HCT116 (cell line): Measurements from ENCODE around the gene BORCS5. TPM values are rescaled to one million over a fixed set of nuclear protein-coding genes. Genes with fewer than 3 reads are reported as not detected.

Experiments used
- ATAC-seq: fragments of 200-7000 bp; cut with Tn5 transposase; 2 replicates; pipeline ENCODE4 v1.9.1; 2020; ENCODE audit warnings: mild to moderate bottlenecking, moderate library complexity
- BruUV-seq: library from RNA; stranded (reverse); fragments of 400-500 nt; replicated peaks from 2 replicates; lab custom pipeline; 2021; lab: Mats Ljungman, UMichigan
- CTCF ChIA-PET: fragments of 300-600 bp; sonication (Branson Sonifier 250); formaldehyde crosslinking; loops from one replicate; lab custom pipeline; 2021; ENCODE audit warnings: antibody characterized with exemption; lab: Charles Lee
- POLR2A ChIA-PET: fragments of 300-600, 350-600 bp; sonication (Branson Sonifier 250); formaldehyde crosslinking; loops from one replicate; lab custom pipeline; 2021; ENCODE audit warnings: antibody characterized with exemption; lab: Charles Lee
- RAD21 ChIA-PET, 2 experiments: fragments of 300-600 bp; sonication (Branson Sonifier 250); formaldehyde crosslinking; loops; one replicate each; lab custom pipeline; 2023; ENCODE audit warnings: low total read pairs in 2 of 2; ENCODE audit not compliant: uncharacterized antibody in 2 of 2, unreplicated experiment in 2 of 2, low non-redundant PET in 1 of 2; lab: Charles Lee
- DNase-seq: peaks from one replicate; pipeline ENCODE4 v3.0.0-alpha.2; 2010; ENCODE audit warnings: low read depth, low spot score
- H2AFZ ChIP-seq: fragments of 200-600 bp; shearing (Covaris generic), sonication (generic); 2 replicates; pipeline ENCODE4 v1.6.1; 2017; ENCODE audit warnings: low read depth, mixed run types, mixed read lengths, antibody characterized with exemption, low read length; ENCODE audit not compliant: poor library complexity, severe bottlenecking
- H3K27ac ChIP-seq: 2 replicates; pipeline ENCODE4 v1.5.1; 2012; ENCODE audit warnings: low read depth, low read length
- H3K27me3 ChIP-seq: fragments of 200-600 bp; sonication (generic); 2 replicates; pipeline ENCODE4 v1.6.1; 2016; ENCODE audit warnings: mixed run types, low read length, mixed read lengths; ENCODE audit not compliant: insufficient read depth
- H3K36me3 ChIP-seq, 2 experiments: fragments of 200-500 bp in 1 of 2; fragments of 200-600 bp in 1 of 2; sonication (Bioruptor generic) in 1 of 2; sonication (generic) in 1 of 2; 2 replicates each; pipeline versions ENCODE4 v1.5.1 to v1.6.1; 2014 to 2016; ENCODE audit warnings: low read length in 2 of 2, inconsistent platforms in 1 of 2, mixed read lengths in 1 of 2, mixed run types in 1 of 2; ENCODE audit not compliant: insufficient read depth in 2 of 2, control insufficient read depth in 1 of 2
- H3K4me1 ChIP-seq, 2 experiments: fragments of 200-600 bp in 1 of 2; sonication (generic) in 1 of 2; 2 replicates each; pipeline versions ENCODE4 v1.5.1 to v1.6.1; 2012 to 2017; ENCODE audit warnings: low read length in 2 of 2, inconsistent platforms in 1 of 2, mild to moderate bottlenecking in 1 of 2, mixed read lengths in 1 of 2, mixed run types in 1 of 2, moderate library complexity in 1 of 2; ENCODE audit not compliant: insufficient read depth in 2 of 2, control insufficient read depth in 1 of 2
- H3K4me2 ChIP-seq: fragments of 200-600 bp; sonication (generic); 2 replicates; pipeline ENCODE4 v1.6.1; 2017; ENCODE audit warnings: mixed run types, low read length, mixed read lengths
- H3K4me3 ChIP-seq, 2 experiments: fragments of 200-600 bp in 1 of 2; sonication (generic) in 1 of 2; replicated peaks in 1 of 2; 2 replicates each; pipeline ENCODE4 v1.5.1; 2011 to 2016; ENCODE audit warnings: low read length in 2 of 2, control low read depth in 1 of 2, low read depth in 1 of 2, mild to moderate bottlenecking in 1 of 2, mixed read lengths in 1 of 2, mixed run types in 1 of 2
- H3K79me2 ChIP-seq: fragments of 200-600 bp; sonication (generic); 2 replicates; pipeline ENCODE4 v1.6.1; 2017; ENCODE audit warnings: mild to moderate bottlenecking, mixed run types, low read length, moderate library complexity, mixed read lengths; ENCODE audit not compliant: insufficient read depth
- H3K9ac ChIP-seq: fragments of 200-600 bp; sonication (generic); 2 replicates; pipeline ENCODE4 v1.6.1; 2016; ENCODE audit warnings: low read length, mixed read lengths
- H3K9me2 ChIP-seq: fragments of 200-600 bp; sonication (generic), shearing (Covaris generic); 2 replicates; pipeline ENCODE4 v1.6.1; 2017; ENCODE audit warnings: mixed run types, mild to moderate bottlenecking, moderate library complexity; ENCODE audit not compliant: insufficient read depth
- H3K9me3 ChIP-seq, 2 experiments: fragments of 200-500 bp in 1 of 2; fragments of 200-600 bp in 1 of 2; sonication (Bioruptor generic) in 1 of 2; sonication (generic) in 1 of 2; 2 replicates each; pipeline ENCODE4 v1.6.1; 2014 to 2017; ENCODE audit warnings: low read length in 2 of 2, mixed read lengths in 2 of 2, inconsistent platforms in 1 of 2, low read depth in 1 of 2, mild to moderate bottlenecking in 1 of 2, mixed run types in 1 of 2, moderate library complexity in 1 of 2; ENCODE audit not compliant: control insufficient read depth in 1 of 2, insufficient read depth in 1 of 2
- H4K20me1 ChIP-seq: fragments of 200-600 bp; sonication (generic), shearing (Covaris generic); 2 replicates; pipeline ENCODE4 v1.6.1; 2017; ENCODE audit warnings: mixed run types, mild to moderate bottlenecking, moderate library complexity; ENCODE audit not compliant: insufficient read depth
- ATF3 ChIP-seq: IDR thresholded peaks from 2 replicates; pipeline ENCODE4 v1.6.1; 2012
- CTCF ChIP-seq, 3 experiments: fragments of 200-600 bp in 1 of 3; sonication (generic) in 1 of 3; IDR thresholded peaks in 2 of 3; conservative IDR thresholded peaks in 1 of 3; 2 replicates each; pipeline ENCODE4 v1.5.1; 2012 to 2017; ENCODE audit warnings: low read depth in 2 of 3, low read length in 2 of 3, antibody characterized with exemption in 1 of 3, borderline replicate concordance in 1 of 3, control low read depth in 1 of 3, mild to moderate bottlenecking in 1 of 3, mixed read lengths in 1 of 3, mixed run types in 1 of 3, moderate library complexity in 1 of 3; ENCODE audit not compliant: insufficient read depth in 1 of 3
- EZH2 ChIP-seq: fragments of 200-600 bp; sonication (generic); IDR thresholded peaks from 2 replicates; pipeline ENCODE4 v1.6.1; 2017; ENCODE audit warnings: antibody characterized with exemption, mixed run types
- EZH2phosphoT487 ChIP-seq: fragments of 200-600 bp; IDR thresholded peaks from 2 replicates; pipeline ENCODE4 v1.6.1; 2018; ENCODE audit warnings: antibody characterized with exemption, borderline replicate concordance
- FOSL1 ChIP-seq: IDR thresholded peaks from 2 replicates; pipeline ENCODE4 v1.6.1; 2012; ENCODE audit warnings: low read depth
- POLR2A ChIP-seq: IDR thresholded peaks from 2 replicates; pipeline ENCODE4 v1.7.0; 2011; ENCODE audit warnings: borderline replicate concordance; ENCODE audit not compliant: insufficient read depth, insufficient read length; ENCODE audit errors: extremely low read depth
- SRF ChIP-seq: IDR thresholded peaks from 2 replicates; pipeline ENCODE4 v1.6.1; 2012; ENCODE audit warnings: low read depth
- YY1 ChIP-seq: IDR thresholded peaks from 2 replicates; pipeline ENCODE4 v1.6.1; 2011; ENCODE audit warnings: low read length, low read depth, moderate library complexity, mild to moderate bottlenecking; ENCODE audit not compliant: insufficient replicate concordance; ENCODE audit errors: extremely low read depth
- intact Hi-C: fragments of 100-400 bp; cut with micrococcal nuclease; formaldehyde crosslinking; loops from 2 replicates; pipeline ENCODE4 v1.10.0; 2022
- total RNA-seq: library from RNA; stranded (reverse); gene quantifications from one replicate; pipeline ENCODE4 v1.2.1, GENCODE V29; 2021; ENCODE audit not compliant: unreplicated experiment

Gene BORCS5
- total RNA-seq, 1 experiment from 2014 or later, result 8.7 TPM

GRCh38 chr12:12380949-12381593 is 24.2 kb downstream of the BORCS5 start:
- RAD21 ChIA-PET, result no interaction called here
- H3K27ac ChIP-seq, result no peak overlapping the region
- ATAC-seq (no peak), DNase-seq (no peak)
- no peaks in the 10 kb centered on the region for H3K36me3 ChIP-seq
- no peak overlapping the region for H2AFZ ChIP-seq
- H3K9ac ChIP-seq, result no peak overlapping the region
- peaks cover 0 to 6% of the 10 kb centered on the region in 2 experiments; a peak in 1 of 4 replicates for H3K9me3 ChIP-seq
- no peak overlapping the region for H3K4me2 ChIP-seq
- H3K27me3 ChIP-seq, result no peaks in the 10 kb centered on the region
- H3K79me2 ChIP-seq, result no peaks in the 10 kb centered on the region
- H4K20me1 ChIP-seq, result no peaks in the 10 kb centered on the region
- intact Hi-C loops, result no loop called here
- H3K4me3 ChIP-seq, result no peak overlapping the region
- CTCF ChIA-PET, result no interaction called here
- BruUV-seq, result no TSS peak
- H3K4me1 ChIP-seq, result no peaks in the 10 kb centered on the region
- POLR2A ChIA-PET, result no interaction called here
- TF ChIP-seq POLR2A (no peak), FOSL1 (no peak), ATF3 (no peak), SRF (no peak), EZH2phosphoT487 (no peak), YY1 (no peak), CTCF (IDR thresholded peaks at IDR 0.05 in 2 of 3, conservative IDR thresholded peaks at IDR 0.05 in 1 of 3; ENCODE audit: borderline replicate concordance in 1 of 3, insufficient read depth in 1 of 3, low read depth in 2 of 3, low read length in 2 of 3) (no peak), EZH2 (no peak)
- H3K9me2 ChIP-seq, result no peaks in the 10 kb centered on the region
